ENCODE results near the gene NLRX1.

Gene NLRX1

DNA sequence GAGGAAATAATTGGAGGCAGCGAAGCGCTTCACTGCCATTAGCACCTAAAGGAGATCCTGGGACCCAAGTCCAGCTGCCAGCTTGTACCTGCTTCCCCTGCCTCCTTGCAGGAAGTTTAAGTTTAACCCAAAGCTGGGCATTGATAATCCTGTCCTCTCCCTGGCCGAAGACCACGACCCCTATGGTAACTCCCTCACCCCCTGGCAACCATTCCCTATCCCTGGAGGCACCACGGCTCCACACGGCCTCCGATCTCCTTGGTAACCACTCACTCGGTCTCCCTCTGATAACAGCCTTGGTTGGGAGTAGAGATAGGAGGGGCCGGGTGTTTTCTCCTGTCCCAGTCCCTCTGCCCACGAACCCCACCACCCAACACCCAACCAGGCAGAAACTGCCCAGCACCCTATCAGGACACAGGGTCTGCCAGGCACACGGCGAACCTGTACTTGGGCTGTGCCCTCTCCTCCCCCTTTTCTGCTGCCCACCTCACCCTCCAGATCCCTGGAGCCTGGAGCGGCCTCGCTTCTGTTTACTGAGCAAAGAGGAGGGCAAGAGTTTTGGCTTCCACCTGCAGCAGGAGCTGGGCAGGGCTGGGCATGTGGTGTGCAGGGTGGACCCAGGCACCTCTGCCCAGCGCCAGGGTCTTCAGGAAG lies 17.6 kb downstream of the NLRX1 start:
- no peaks in the 10 kb centered on the region for H3K27me3 ChIP-seq (ENCODE audit: control insufficient read depth, low read length)
- no peak overlapping the region for H3K27ac ChIP-seq (ENCODE audit: low read depth, low read length)
- no peaks in the 10 kb centered on the region for H3K9me3 ChIP-seq (ENCODE audit: control insufficient read depth, insufficient read depth, low read length)
- no peaks in the 10 kb centered on the region for H4K20me1 ChIP-seq (ENCODE audit: control insufficient read depth, insufficient read depth, low read depth, low read length)
- no peaks in the 10 kb centered on the region for H3K4me1 ChIP-seq (ENCODE audit: control insufficient read depth, low read length)
- H3K4me2 ChIP-seq (ENCODE audit: low read length): no peak overlapping the region
- no peaks in the 10 kb centered on the region for H3K9me2 ChIP-seq (replicated peaks; ENCODE audit: control insufficient read depth, low read length)
- no peaks in the 10 kb centered on the region for H3K79me2 ChIP-seq (ENCODE audit: control insufficient read depth, low read length)
- H3K36me3 ChIP-seq (ENCODE audit: control insufficient read depth, low read length): no peaks in the 10 kb centered on the region
- no peak for TF ChIP-seq EZH2phosphoT487 (IDR thresholded peaks at IDR 0.05; ENCODE audit: borderline replicate concordance, low read length)
- TF ChIP-seq, protein P1, sequence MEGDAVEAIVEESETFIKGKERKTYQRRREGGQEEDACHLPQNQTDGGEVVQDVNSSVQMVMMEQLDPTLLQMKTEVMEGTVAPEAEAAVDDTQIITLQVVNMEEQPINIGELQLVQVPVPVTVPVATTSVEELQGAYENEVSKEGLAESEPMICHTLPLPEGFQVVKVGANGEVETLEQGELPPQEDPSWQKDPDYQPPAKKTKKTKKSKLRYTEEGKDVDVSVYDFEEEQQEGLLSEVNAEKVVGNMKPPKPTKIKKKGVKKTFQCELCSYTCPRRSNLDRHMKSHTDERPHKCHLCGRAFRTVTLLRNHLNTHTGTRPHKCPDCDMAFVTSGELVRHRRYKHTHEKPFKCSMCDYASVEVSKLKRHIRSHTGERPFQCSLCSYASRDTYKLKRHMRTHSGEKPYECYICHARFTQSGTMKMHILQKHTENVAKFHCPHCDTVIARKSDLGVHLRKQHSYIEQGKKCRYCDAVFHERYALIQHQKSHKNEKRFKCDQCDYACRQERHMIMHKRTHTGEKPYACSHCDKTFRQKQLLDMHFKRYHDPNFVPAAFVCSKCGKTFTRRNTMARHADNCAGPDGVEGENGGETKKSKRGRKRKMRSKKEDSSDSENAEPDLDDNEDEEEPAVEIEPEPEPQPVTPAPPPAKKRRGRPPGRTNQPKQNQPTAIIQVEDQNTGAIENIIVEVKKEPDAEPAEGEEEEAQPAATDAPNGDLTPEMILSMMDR (IDR thresholded peaks at IDR 0.05; ENCODE audit: low read depth, low read length, poor library complexity, severe bottlenecking): no peak
- no peak overlapping the region for H3K4me3 ChIP-seq (ENCODE audit: low read length)
- H3F3A ChIP-seq (ENCODE audit: control insufficient read depth, insufficient read depth): no peaks in the 10 kb centered on the region

DNA sequence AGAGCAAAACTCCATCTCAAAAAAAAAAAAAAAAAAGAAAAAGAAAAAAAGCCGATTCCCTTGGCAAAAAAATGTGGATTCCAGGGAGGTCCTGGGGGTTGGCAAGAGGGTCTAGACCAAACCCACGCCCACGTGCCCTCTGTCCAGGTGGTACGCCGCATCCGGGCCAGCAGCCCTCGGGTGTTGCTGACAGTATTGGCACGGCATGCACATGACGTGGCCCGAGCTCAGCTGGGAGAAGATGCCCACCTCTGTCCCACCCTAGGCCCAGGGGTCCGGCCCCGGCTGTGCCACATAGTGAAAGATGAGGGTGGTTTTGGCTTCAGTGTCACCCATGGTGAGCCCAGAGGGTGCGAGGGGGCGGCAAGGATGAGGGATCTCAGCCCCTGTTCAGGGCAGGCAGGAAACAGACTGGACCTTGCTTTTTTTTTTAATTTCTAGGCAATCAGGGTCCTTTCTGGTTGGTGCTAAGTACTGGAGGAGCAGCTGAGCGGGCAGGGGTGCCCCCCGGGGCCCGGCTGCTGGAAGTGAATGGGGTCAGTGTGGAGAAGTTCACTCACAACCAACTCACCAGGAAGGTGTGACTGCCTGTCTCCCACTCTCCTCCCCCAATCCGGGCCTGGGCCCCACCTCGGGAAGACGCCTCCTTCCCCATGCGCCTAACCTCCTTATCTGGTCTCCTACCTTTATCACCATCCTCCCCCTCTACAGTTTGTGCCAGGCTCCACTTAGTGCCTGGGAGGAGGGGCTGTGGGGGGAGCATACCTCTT lies 18.8 kb downstream of the NLRX1 start:
- Histone ChIP-seq H3K4me1 (ENCODE audit: control insufficient read depth, low read length) (no peaks in the 10 kb centered on the region), H4K20me1 (ENCODE audit: control insufficient read depth, insufficient read depth, low read depth, low read length) (no peaks in the 10 kb centered on the region), H3F3A (ENCODE audit: control insufficient read depth, insufficient read depth) (no peaks in the 10 kb centered on the region), H3K36me3 (ENCODE audit: control insufficient read depth, low read length) (no peaks in the 10 kb centered on the region), H3K9me2 (replicated peaks; ENCODE audit: control insufficient read depth, low read length) (no peaks in the 10 kb centered on the region), H3K27me3 (ENCODE audit: control insufficient read depth, low read length) (no peaks in the 10 kb centered on the region), H3K4me2 (ENCODE audit: low read length) (no peak overlapping the region), H3K4me3 (ENCODE audit: low read length) (no peak overlapping the region), H3K27ac (ENCODE audit: low read depth, low read length) (no peak overlapping the region), H3K79me2 (ENCODE audit: control insufficient read depth, low read length) (no peaks in the 10 kb centered on the region), H3K9me3 (ENCODE audit: control insufficient read depth, insufficient read depth, low read length) (no peaks in the 10 kb centered on the region)
- no peak for TF ChIP-seq EZH2phosphoT487 (IDR thresholded peaks at IDR 0.05; ENCODE audit: borderline replicate concordance, low read length)
- TF ChIP-seq, protein P1 (IDR thresholded peaks at IDR 0.05; ENCODE audit: low read depth, low read length, poor library complexity, severe bottlenecking): no peak

DNA sequence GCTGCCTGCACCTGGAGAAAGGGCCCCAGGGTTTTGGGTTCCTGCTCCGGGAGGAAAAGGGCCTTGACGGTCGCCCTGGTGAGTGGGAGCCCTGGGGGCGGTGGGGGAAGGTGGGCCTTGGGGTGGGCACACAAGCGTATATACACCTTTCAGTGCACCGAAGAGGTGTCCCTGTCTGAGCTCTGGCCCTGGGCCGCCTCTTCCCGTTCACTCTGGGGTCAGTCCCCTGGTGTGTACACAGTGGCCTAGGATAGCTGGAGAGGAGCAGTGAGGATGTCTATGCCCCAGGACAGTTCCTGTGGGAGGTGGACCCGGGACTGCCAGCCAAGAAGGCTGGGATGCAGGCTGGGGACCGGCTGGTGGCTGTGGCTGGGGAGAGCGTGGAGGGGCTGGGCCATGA lies 19.5 kb downstream of the NLRX1 start:
- H3K36me3 ChIP-seq (ENCODE audit: control insufficient read depth, low read length): no peaks in the 10 kb centered on the region
- H3K4me1 ChIP-seq (ENCODE audit: control insufficient read depth, low read length): no peaks in the 10 kb centered on the region
- no peak overlapping the region for H3K4me3 ChIP-seq (ENCODE audit: low read length)
- no peaks in the 10 kb centered on the region for H3K79me2 ChIP-seq (ENCODE audit: control insufficient read depth, low read length)
- no peak for TF ChIP-seq EZH2phosphoT487 (IDR thresholded peaks at IDR 0.05; ENCODE audit: borderline replicate concordance, low read length)
- TF ChIP-seq, protein P1 (IDR thresholded peaks at IDR 0.05; ENCODE audit: low read depth, low read length, poor library complexity, severe bottlenecking): no peak
- H3K4me2 ChIP-seq (ENCODE audit: low read length): no peak overlapping the region
- no peaks in the 10 kb centered on the region for H3F3A ChIP-seq (ENCODE audit: control insufficient read depth, insufficient read depth)
- no peaks in the 10 kb centered on the region for H3K9me2 ChIP-seq (replicated peaks; ENCODE audit: control insufficient read depth, low read length)
- no peaks in the 10 kb centered on the region for H4K20me1 ChIP-seq (ENCODE audit: control insufficient read depth, insufficient read depth, low read depth, low read length)
- H3K9me3 ChIP-seq (ENCODE audit: control insufficient read depth, insufficient read depth, low read length): no peaks in the 10 kb centered on the region
- H3K27ac ChIP-seq (ENCODE audit: low read depth, low read length): no peak overlapping the region
- no peaks in the 10 kb centered on the region for H3K27me3 ChIP-seq (ENCODE audit: control insufficient read depth, low read length)

Measured in DOHH2 (cell line).